H9 (cell line): ENCODE results near the gene ODAD3. TPM values are rescaled to one million over a fixed set of nuclear protein-coding genes. Genes with fewer than 3 reads are reported as not detected.

ENCODE experiments used
- DNase-seq: peaks from one replicate; pipeline ENCODE4 v3.0.0-alpha.2; 2017
- H2AFZ ChIP-seq: one replicate; pipeline ENCODE4 v1.6.1; 2013; ENCODE audit warnings: mild to moderate bottlenecking, low read length, control low read depth, moderate library complexity
- H2AK5ac ChIP-seq: 2 replicates; pipeline ENCODE4 v1.6.1; 2013; ENCODE audit warnings: low read length, control low read depth, mixed read lengths; ENCODE audit not compliant: insufficient read length
- H2BK120ac ChIP-seq: one replicate; pipeline ENCODE4 v1.6.1; 2013; ENCODE audit warnings: low read depth, mild to moderate bottlenecking, low read length, control low read depth, inconsistent platforms; ENCODE audit not compliant: poor library complexity, severe bottlenecking
- H2BK12ac ChIP-seq: 2 replicates; pipeline ENCODE4 v1.6.1; 2013; ENCODE audit warnings: low read length, control low read depth, mixed read lengths, low read depth; ENCODE audit not compliant: insufficient read length
- H2BK15ac ChIP-seq: 2 replicates; pipeline ENCODE4 v1.6.1; 2013; ENCODE audit warnings: low read depth, low read length, control low read depth
- H2BK20ac ChIP-seq: one replicate; pipeline ENCODE4 v1.6.1; 2013; ENCODE audit warnings: low read depth, mild to moderate bottlenecking, low read length, control low read depth, inconsistent platforms; ENCODE audit not compliant: poor library complexity, severe bottlenecking
- H2BK5ac ChIP-seq: 2 replicates; pipeline ENCODE4 v1.6.1; 2013; ENCODE audit warnings: low read length, control low read depth, mixed read lengths; ENCODE audit not compliant: insufficient read length
- H3K14ac ChIP-seq: 2 replicates; pipeline ENCODE4 v1.6.1; 2013; ENCODE audit warnings: low read length, control low read depth; ENCODE audit not compliant: insufficient read depth
- H3K18ac ChIP-seq: 2 replicates; pipeline ENCODE4 v1.6.1; 2013; ENCODE audit warnings: low read depth, mild to moderate bottlenecking, mixed read lengths, low read length, control low read depth; ENCODE audit not compliant: insufficient read length
- H3K23ac ChIP-seq: 2 replicates; pipeline ENCODE4 v1.6.1; 2013; ENCODE audit warnings: low read length, control low read depth, mixed read lengths, low read depth; ENCODE audit not compliant: insufficient read length
- H3K23me2 ChIP-seq: 2 replicates; pipeline ENCODE4 v1.6.1; 2013; ENCODE audit warnings: low read depth, mild to moderate bottlenecking, mixed read lengths, low read length, control low read depth; ENCODE audit not compliant: insufficient read length, poor library complexity, severe bottlenecking
- H3K27ac ChIP-seq: 2 replicates; pipeline ENCODE4 v1.5.1; 2013; ENCODE audit warnings: low read length, control low read depth, mixed read lengths, low read depth; ENCODE audit not compliant: insufficient read length
- H3K27me3 ChIP-seq: 2 replicates; pipeline ENCODE4 v1.6.1; 2013; ENCODE audit warnings: low read length, control low read depth, inconsistent platforms; ENCODE audit not compliant: insufficient read depth
- H3K4ac ChIP-seq: 2 replicates; pipeline ENCODE4 v1.6.1; 2013; ENCODE audit warnings: low read depth, mild to moderate bottlenecking, control low read depth, inconsistent platforms, low read length, moderate library complexity
- H3K4me1 ChIP-seq: 2 replicates; pipeline ENCODE4 v1.6.1; 2013; ENCODE audit warnings: low read length, control low read depth, inconsistent platforms; ENCODE audit not compliant: insufficient read depth
- H3K4me2 ChIP-seq: 2 replicates; pipeline ENCODE4 v1.6.1; 2013; ENCODE audit warnings: low read length, control low read depth, mixed read lengths; ENCODE audit not compliant: insufficient read length, insufficient read depth
- H3K56ac ChIP-seq: 2 replicates; pipeline ENCODE4 v1.6.1; 2013; ENCODE audit warnings: low read depth, mild to moderate bottlenecking, mixed read lengths, low read length, control low read depth; ENCODE audit not compliant: insufficient read length
- H3K79me1 ChIP-seq: 2 replicates; pipeline ENCODE4 v1.6.1; 2013; ENCODE audit warnings: low read depth, mild to moderate bottlenecking, moderate library complexity, low read length, control low read depth, inconsistent platforms; ENCODE audit not compliant: insufficient read depth, poor library complexity, severe bottlenecking
- H3K79me2 ChIP-seq: 2 replicates; pipeline ENCODE4 v1.6.1; 2013; ENCODE audit warnings: low read length, control low read depth, inconsistent platforms; ENCODE audit not compliant: insufficient read depth
- H3K9ac ChIP-seq: 2 replicates; pipeline ENCODE4 v1.6.1; 2013; ENCODE audit warnings: low read length, control low read depth, mixed read lengths; ENCODE audit not compliant: insufficient read length; ENCODE audit errors: extremely low read depth
- H3K9me3 ChIP-seq: one replicate; pipeline ENCODE4 v1.6.1; 2013; ENCODE audit warnings: low read depth, low read length, inconsistent platforms; ENCODE audit not compliant: control insufficient read depth
- H3T11ph ChIP-seq: one replicate; pipeline ENCODE4 v1.6.1; 2013; ENCODE audit warnings: mild to moderate bottlenecking, low read length, control low read depth, inconsistent platforms
- H4K20me1 ChIP-seq: one replicate; pipeline ENCODE4 v1.6.1; 2013; ENCODE audit not compliant: control insufficient read depth, insufficient read length, insufficient read depth
- H4K5ac ChIP-seq: 2 replicates; pipeline ENCODE4 v1.6.1; 2013; ENCODE audit warnings: low read depth, mild to moderate bottlenecking, mixed read lengths, low read length, control low read depth; ENCODE audit not compliant: insufficient read length
- H4K8ac ChIP-seq: replicated peaks from 2 replicates; pipeline ENCODE4 v1.6.1; 2013; ENCODE audit warnings: low read length, control low read depth, mixed read lengths, low read depth; ENCODE audit not compliant: insufficient read length
- H4K91ac ChIP-seq: 2 replicates; pipeline ENCODE4 v1.6.1; 2013; ENCODE audit warnings: low read depth, mild to moderate bottlenecking, moderate library complexity, mixed read lengths, low read length, control low read depth; ENCODE audit not compliant: insufficient read length
- H3K27ac Mint-ChIP-seq, 3 experiments: 2 replicates in 2 of 3; 3 replicates in 1 of 3; pipeline ENCODE4 v1.8.0; 2020 to 2021; ENCODE audit warnings: mixed read lengths in 3 of 3, mild to moderate bottlenecking in 1 of 3, moderate library complexity in 1 of 3
- H3K27me3 Mint-ChIP-seq: 2 replicates; pipeline ENCODE4 v1.8.0; 2021; ENCODE audit warnings: low read depth, mild to moderate bottlenecking, moderate library complexity, mixed read lengths
- H3K36me3 Mint-ChIP-seq, 3 experiments: 2 replicates in 2 of 3; 3 replicates in 1 of 3; pipeline ENCODE4 v1.8.0; 2020 to 2021; ENCODE audit warnings: low read depth in 3 of 3, mixed read lengths in 3 of 3; ENCODE audit not compliant: insufficient read depth in 1 of 3
- H3K4me1 Mint-ChIP-seq, 2 experiments: 2 replicates each; pipeline ENCODE4 v1.8.0; 2020; ENCODE audit warnings: mixed read lengths in 2 of 2
- H3K4me3 Mint-ChIP-seq, 2 experiments: 2 replicates in 1 of 2; 3 replicates in 1 of 2; pipeline ENCODE4 v1.8.0; 2020 to 2021; ENCODE audit warnings: mild to moderate bottlenecking in 2 of 2, mixed read lengths in 2 of 2, moderate library complexity in 1 of 2
- H3K9me3 Mint-ChIP-seq, 2 experiments: 2 replicates in 1 of 2; 3 replicates in 1 of 2; pipeline ENCODE4 v1.8.0; 2020; ENCODE audit warnings: mild to moderate bottlenecking in 2 of 2, mixed read lengths in 2 of 2, moderate library complexity in 1 of 2
- CTCF ChIP-seq: fragments of 200-600 bp; sonication (generic); conservative IDR thresholded peaks from 3 replicates; pipeline ENCODE4 v1.8.0; 2021; ENCODE audit warnings: antibody characterized with exemption, mild to moderate bottlenecking
- WGBS: extraction: QIAGEN DNeasy Blood & Tissue Kit; methylation state at CpG from one replicate; pipeline ENCODE4 v1.1.7; 2013; ENCODE audit warnings: missing lambda C conversion rate, low lambda C conversion rate, mixed read lengths; ENCODE audit not compliant: insufficient read length; ENCODE audit errors: extremely low coverage; 5-methylcytosine and 5-hydroxymethylcytosine counted together
- total RNA-seq: library from RNA; stranded (reverse); gene quantifications from 2 replicates; pipeline ENCODE4 v1.2.1, GENCODE V29; 2021

ODAD3 gene
- total RNA-seq, 1 experiment from 2014 or later, result 2.5 TPM

- Mint-ChIP-seq H3K36me3 (peaks cover 5 to 37% (median 17%) of the 10 kb centered on the region in 3 experiments; a peak in 6 of 7 replicates), H3K27ac (no peak overlapping the region), H3K27me3 (peaks cover under 1% of the 10 kb centered on the region; the same call in 1 of the 2 replicates), H3K4me1 (peaks cover 2 to 9% of the 10 kb centered on the region in 2 experiments), H3K9me3 (no peaks in the 10 kb centered on the region), H3K4me3 (no peak overlapping the region)
- Histone ChIP-seq H3K27ac (no peak overlapping the region), H4K8ac (no peak overlapping the region), H3K18ac (no peak overlapping the region), H2BK15ac (no peak overlapping the region), H3K9ac (no peak overlapping the region), H3K4me1 (no peaks in the 10 kb centered on the region), H3K23me2 (peaks cover 10% of the 10 kb centered on the region), H4K20me1 (no peaks in the 10 kb centered on the region), H3K23ac (no peak overlapping the region), H3K79me2 (no peaks in the 10 kb centered on the region), H4K91ac (no peak overlapping the region), H3K4ac (no peak overlapping the region), H2BK120ac (no peak overlapping the region), H3K56ac (no peak overlapping the region), H2AK5ac (no peak overlapping the region), H3K9me3 (no peaks in the 10 kb centered on the region), H3K14ac (no peak overlapping the region), H3K79me1 (no peaks in the 10 kb centered on the region), H3T11ph (no peak overlapping the region), H2BK12ac (no peak overlapping the region), H2BK5ac (no peak overlapping the region), H4K5ac (no peak overlapping the region), H3K4me2 (no peak overlapping the region), H2AFZ (no peak overlapping the region), H3K27me3 (no peaks in the 10 kb centered on the region), H2BK20ac (no peak overlapping the region)
- TF ChIP-seq CTCF, result no peak
- no CpG with 5 or more reads among the region's 2 CpGs for WGBS
- no peak for DNase-seq
Measured at GRCh38 chr19:11414544-11414943, 20.4 kb downstream of the ODAD3 start.
